H1 (cell line): ENCODE results near the gene LRP3. TPM values are rescaled to one million over a fixed set of nuclear protein-coding genes. Genes with fewer than 3 reads are reported as not detected.

Experiments
- CTCF ChIA-PET: fragments of 300-600 bp; sonication (Branson Sonifier 250); formaldehyde crosslinking; loops from one replicate; lab custom pipeline; 2021; ENCODE audit not compliant: partially characterized antibody; lab: Charles Lee
- POLR2A ChIA-PET: fragments of 300-600 bp; sonication (Branson Sonifier 250); formaldehyde crosslinking; loops from one replicate; lab custom pipeline; 2021; ENCODE audit warnings: inconsistent platforms; ENCODE audit not compliant: partially characterized antibody; lab: Charles Lee
- DNase-seq, 2 experiments: peaks; one replicate each; pipeline versions ENCODE4 v3.0.0 to v3.0.0-alpha.2; 2010 to 2022; ENCODE audit warnings: low spot score in 2 of 2, low read depth in 1 of 2, mixed read lengths in 1 of 2
- FAIRE-seq: peaks from 2 replicates; lab custom pipeline; 2011; peaks lifted over from hg19 to GRCh38; lab: Jason Lieb, UNC
- H2AFZ ChIP-seq: 2 replicates; pipeline ENCODE4 v1.8.1; 2012; ENCODE audit warnings: low read length, inconsistent platforms
- H2AK5ac ChIP-seq: 2 replicates; pipeline ENCODE4 v1.6.1; 2013; ENCODE audit warnings: low read depth, low read length
- H2BK120ac ChIP-seq: replicated peaks from 2 replicates; pipeline ENCODE3; 2013; ENCODE audit warnings: low read depth, low read length, inconsistent platforms
- H2BK12ac ChIP-seq: 2 replicates; pipeline ENCODE4 v1.6.1; 2013; ENCODE audit warnings: low read depth, low read length
- H2BK15ac ChIP-seq: 2 replicates; pipeline ENCODE4 v1.6.1; 2013; ENCODE audit warnings: low read length
- H2BK20ac ChIP-seq: 2 replicates; pipeline ENCODE4 v1.6.1; 2013; ENCODE audit warnings: low read length
- H2BK5ac ChIP-seq: 2 replicates; pipeline ENCODE4 v1.6.1; 2013; ENCODE audit warnings: low read depth, low read length
- H3K14ac ChIP-seq: 2 replicates; pipeline ENCODE4 v1.6.1; 2013; ENCODE audit warnings: inconsistent platforms; ENCODE audit not compliant: insufficient read length
- H3K18ac ChIP-seq: 2 replicates; pipeline ENCODE4 v1.6.1; 2013; ENCODE audit warnings: low read length; ENCODE audit errors: extremely low read depth
- H3K23ac ChIP-seq: 2 replicates; pipeline ENCODE4 v1.6.1; 2013; ENCODE audit warnings: inconsistent platforms; ENCODE audit not compliant: insufficient read length
- H3K23me2 ChIP-seq: 2 replicates; pipeline ENCODE4 v1.6.1; 2013; ENCODE audit warnings: low read depth, low read length
- H3K27ac ChIP-seq: 2 replicates; pipeline ENCODE4 v1.6.1; 2011; ENCODE audit warnings: low read depth, low read length, inconsistent platforms
- H3K27me3 ChIP-seq, 4 experiments: replicated peaks in 1 of 4; 1 replicate in 1 of 4; 2 replicates in 3 of 4; pipeline versions ENCODE4 v1.6.1 to v1.8.1; 2011 to 2013; ENCODE audit warnings: low read length in 3 of 4, mild to moderate bottlenecking in 3 of 4, inconsistent platforms in 2 of 4, mixed read lengths in 2 of 4, moderate library complexity in 1 of 4; ENCODE audit not compliant: control insufficient read depth in 3 of 4, insufficient read depth in 3 of 4; ENCODE audit errors: extremely low read depth in 1 of 4
- H3K36me3 ChIP-seq, 4 experiments: 2 replicates each; pipeline versions ENCODE4 v1.6.1 to v1.8.1; 2011 to 2013; ENCODE audit warnings: mild to moderate bottlenecking in 4 of 4, low read length in 3 of 4, moderate library complexity in 2 of 4, control low read depth in 1 of 4, inconsistent platforms in 1 of 4; ENCODE audit not compliant: insufficient read depth in 4 of 4, control insufficient read depth in 2 of 4
- H3K4ac ChIP-seq: replicated peaks from 2 replicates; pipeline ENCODE3; 2013; ENCODE audit warnings: low read length, low read depth, mixed read lengths, inconsistent platforms; ENCODE audit not compliant: insufficient read length
- H3K4me1 ChIP-seq, 4 experiments: replicated peaks in 1 of 4; 1 replicate in 1 of 4; 2 replicates in 3 of 4; pipeline versions ENCODE4 v1.6.1 to v1.8.1; 2011 to 2013; ENCODE audit warnings: low read length in 3 of 4, inconsistent platforms in 2 of 4, mixed read lengths in 1 of 4; ENCODE audit not compliant: insufficient read depth in 4 of 4, control insufficient read depth in 3 of 4
- H3K4me2 ChIP-seq, 2 experiments: 2 replicates each; pipeline versions ENCODE4 v1.6.1 to v1.8.1; 2011 to 2013; ENCODE audit warnings: low read depth in 2 of 2, low read length in 2 of 2, control low read depth in 1 of 2, inconsistent platforms in 1 of 2, mild to moderate bottlenecking in 1 of 2; ENCODE audit not compliant: insufficient read depth in 1 of 2
- H3K4me3 ChIP-seq, 4 experiments: fragments of 200-600, 300-600 bp in 1 of 4; sonication (generic), shearing (Covaris generic), sonication (Bioruptor Twin) in 1 of 4; 2 replicates each; pipeline versions ENCODE4 v1.5.1 to v1.8.1; 2011 to 2016; ENCODE audit warnings: low read length in 4 of 4, low read depth in 3 of 4, control low read depth in 2 of 4, inconsistent platforms in 2 of 4, mild to moderate bottlenecking in 2 of 4, mixed read lengths in 1 of 4, moderate library complexity in 1 of 4; ENCODE audit not compliant: insufficient read depth in 2 of 4; ENCODE audit errors: extremely low read depth in 1 of 4
- H3K56ac ChIP-seq: replicated peaks from 2 replicates; pipeline ENCODE3; 2013; ENCODE audit warnings: low read depth, mild to moderate bottlenecking, mixed read lengths, low read length, inconsistent platforms; ENCODE audit not compliant: insufficient read length
- H3K79me1 ChIP-seq: 2 replicates; pipeline ENCODE4 v1.6.1; 2013; ENCODE audit warnings: low read depth, low read length, control low read depth
- H3K79me2 ChIP-seq, 2 experiments: 2 replicates each; pipeline versions ENCODE4 v1.6.1 to v1.8.1; 2012 to 2013; ENCODE audit warnings: low read length in 2 of 2, mild to moderate bottlenecking in 2 of 2, inconsistent platforms in 1 of 2; ENCODE audit not compliant: insufficient read depth in 2 of 2, control insufficient read depth in 1 of 2
- H3K9ac ChIP-seq, 4 experiments: replicated peaks in 1 of 4; 1 replicate in 1 of 4; 2 replicates in 3 of 4; pipeline versions ENCODE4 v1.6.1 to v1.8.1; 2011 to 2013; ENCODE audit warnings: low read depth in 3 of 4, low read length in 3 of 4, control low read depth in 2 of 4, mild to moderate bottlenecking in 2 of 4, moderate library complexity in 2 of 4, inconsistent platforms in 1 of 4; ENCODE audit errors: extremely low read depth in 1 of 4
- H3K9me3 ChIP-seq, 2 experiments: 2 replicates each; pipeline versions ENCODE4 v1.6.1 to v1.8.1; 2012 to 2013; ENCODE audit warnings: mild to moderate bottlenecking in 2 of 2, moderate library complexity in 2 of 2, control low read depth in 1 of 2, inconsistent platforms in 1 of 2, low read depth in 1 of 2, low read length in 1 of 2, mixed read lengths in 1 of 2; ENCODE audit not compliant: insufficient read depth in 2 of 2
- H4K20me1 ChIP-seq, 2 experiments: replicated peaks in 1 of 2; 2 replicates each; pipeline versions ENCODE3 to v1.8.1; 2011 to 2013; ENCODE audit warnings: inconsistent platforms in 2 of 2, low read length in 2 of 2, mild to moderate bottlenecking in 1 of 2; ENCODE audit not compliant: insufficient read depth in 2 of 2, control insufficient read depth in 1 of 2
- H4K5ac ChIP-seq: 2 replicates; pipeline ENCODE4 v1.6.1; 2013; ENCODE audit warnings: low read length, low read depth, mixed read lengths, inconsistent platforms; ENCODE audit not compliant: insufficient read length
- H4K8ac ChIP-seq: 2 replicates; pipeline ENCODE4 v1.8.0; 2013; ENCODE audit warnings: mild to moderate bottlenecking, moderate library complexity, low read length, inconsistent platforms; ENCODE audit not compliant: insufficient read depth; ENCODE audit errors: extremely low read depth
- H4K91ac ChIP-seq: replicated peaks from 2 replicates; pipeline ENCODE3; 2013; ENCODE audit warnings: low read length, mixed read lengths, inconsistent platforms; ENCODE audit not compliant: insufficient read length
- CHD2 ChIP-seq: IDR thresholded peaks from 2 replicates; pipeline ENCODE4 v1.6.1; 2012; ENCODE audit warnings: low read length, improper control_type of control experiment
- HDAC6 ChIP-seq: IDR thresholded peaks from one replicate; pipeline ENCODE4 v1.7.1; 2012; ENCODE audit warnings: low read depth, mild to moderate bottlenecking, inconsistent platforms, low read length, moderate library complexity
- JUND ChIP-seq: IDR thresholded peaks from 2 replicates; pipeline ENCODE4 v1.6.1; 2011; ENCODE audit warnings: mild to moderate bottlenecking, improper control_type of control experiment, low read length
- POLR2A ChIP-seq, 2 experiments: IDR thresholded peaks; 1 replicate in 1 of 2; 2 replicates in 1 of 2; pipeline ENCODE4 v1.6.1; 2011; ENCODE audit warnings: low read depth in 2 of 2, low read length in 2 of 2, mild to moderate bottlenecking in 2 of 2; ENCODE audit errors: control extremely low read depth in 1 of 2
- RXRA ChIP-seq: IDR thresholded peaks from 2 replicates; pipeline ENCODE4 v1.6.1; 2011; ENCODE audit warnings: low read depth, mild to moderate bottlenecking, low read length, moderate library complexity; ENCODE audit not compliant: insufficient read depth
- WGBS, 2 experiments: shearing (Covaris generic) in 1 of 2; methylation state at CpG; one replicate each; pipeline versions ENCODE4 v1.1.6 to v1.1.7; 2013 to 2015; ENCODE audit warnings: low lambda C conversion rate in 2 of 2, mixed read lengths in 2 of 2, inconsistent platforms in 1 of 2, low coverage in 1 of 2, missing lambda C conversion rate in 1 of 2; ENCODE audit not compliant: insufficient replicate concordance in 2 of 2, insufficient coverage in 1 of 2, insufficient read length in 1 of 2; ENCODE audit errors: extremely low coverage in 1 of 2, missing lambda C conversion rate in 1 of 2; 5-methylcytosine and 5-hydroxymethylcytosine counted together
- polyA plus RNA-seq, 7 experiments: library from polyadenylated mRNA; depleted of rRNA in 3 of 7; stranded (reverse) in 5 of 7; unstranded in 2 of 7; fragments of >200 nt in 5 of 7; fragments of 200-250 nt in 2 of 7; gene quantifications; 1 replicate in 5 of 7; 2 replicates in 1 of 7; 4 replicates in 1 of 7; pipeline versions ENCODE4 v1.2.1 to v1.2.3, GENCODE V29; 2011 to 2013; ENCODE audit warnings: missing spikeins in 2 of 7, mixed read lengths in 2 of 7
- total RNA-seq: library from RNA; stranded (reverse); fragmentation: NEBNext Ultra II Directional; extraction: Animal tissue kit (Norgen Biotek cat#: 25700); gene quantifications from 2 replicates; pipeline ENCODE4 v1.2.1, GENCODE V29; 2021
- TF ChIP-seq, protein P1 (sequence below): IDR thresholded peaks from 2 replicates; pipeline ENCODE4 v1.6.1; 2011; ENCODE audit warnings: low read depth, mild to moderate bottlenecking, low read length; ENCODE audit not compliant: insufficient read depth
- TF ChIP-seq, protein P2 (sequence below): IDR thresholded peaks from 2 replicates; pipeline ENCODE4 v1.6.1; 2012; ENCODE audit warnings: inconsistent platforms
- TF ChIP-seq, protein P3 (sequence below), 3 experiments: IDR thresholded peaks; 1 replicate in 2 of 3; 2 replicates in 1 of 3; pipeline versions ENCODE4 v1.5.1 to v1.6.1; 2011; ENCODE audit warnings: low read length in 3 of 3, mild to moderate bottlenecking in 3 of 3, inconsistent platforms in 2 of 3, low read depth in 1 of 3, moderate library complexity in 1 of 3; ENCODE audit not compliant: insufficient read depth in 1 of 3; ENCODE audit errors: control extremely low read depth in 1 of 3

Gene LRP3
- total and polyA plus RNA-seq, 2 of the 8 experiments (the other 6 are each of a cell fraction or from before 2014, with no cell fraction given), result 30.3 to 33.7 TPM

DNA sequence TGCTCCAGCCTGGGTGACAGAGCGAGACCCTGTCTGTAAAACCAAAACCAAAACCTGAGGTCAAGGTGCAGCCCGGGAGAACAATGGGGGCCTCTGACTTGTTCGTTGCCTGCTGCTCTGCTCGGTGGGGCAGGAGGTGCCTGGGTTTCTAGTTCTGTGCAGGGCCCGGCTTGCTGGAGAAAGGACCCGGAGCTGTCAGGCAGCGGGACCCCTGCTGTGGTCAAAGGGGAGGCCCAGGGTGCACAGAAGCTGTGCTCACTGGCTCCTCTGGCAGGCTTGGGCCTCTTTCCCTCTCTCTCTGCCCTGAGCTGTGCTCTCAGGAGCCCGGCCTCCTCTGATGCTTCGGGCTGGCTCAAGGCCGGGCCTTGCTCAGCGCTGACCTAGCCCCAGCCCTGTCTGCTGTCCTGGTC, 3.5 kb downstream of the LRP3 start:
- DNase-seq, result no peak
- Histone ChIP-seq H3K36me3 (peaks cover 0 to under 1% (median 0%) of the 10 kb centered on the region in 4 experiments; a peak in 1 of 8 replicates), H3K4me2 (no peak overlapping the region), H3K56ac (no peak overlapping the region), H3K27ac (no peak overlapping the region), H4K91ac (no peak overlapping the region), H2BK120ac (no peak overlapping the region), H3K18ac (no peak overlapping the region), H2BK12ac (no peak overlapping the region), H3K23me2 (peaks cover 3% of the 10 kb centered on the region; the same call in 1 of the 2 replicates), H3K4me1 (peaks cover 0 to 4% (median 1%) of the 10 kb centered on the region in 4 experiments; a peak in 4 of 7 replicates), H4K20me1 (peaks cover 4 to 6% of the 10 kb centered on the region in 2 experiments), H3K14ac (no peak overlapping the region), H4K8ac (no peak overlapping the region), H2BK20ac (no peak overlapping the region), H3K79me1 (peaks cover 3% of the 10 kb centered on the region; the same call in 1 of the 2 replicates), H2AFZ (no peak overlapping the region), H4K5ac (no peak overlapping the region), H2AK5ac (no peak overlapping the region), H3K23ac (no peak overlapping the region), H3K79me2 (no peaks in the 10 kb centered on the region), H2BK15ac (no peak overlapping the region), H2BK5ac (no peak overlapping the region), H3K27me3 (peaks cover 0 to 14% (median 9%) of the 10 kb centered on the region in 4 experiments; a peak in 5 of 7 replicates), H3K4ac (no peak overlapping the region), H3K9ac (no peak overlapping the region), H3K4me3 (no peak overlapping the region), H3K9me3 (no peaks in the 10 kb centered on the region)
- POLR2A ChIA-PET, result interaction anchor here (0.7 to 1.3 kb wide), 3 partner anchors 11 to 16 kb away, joined by 3 to 4 read pairs (median 3); no protein-coding TSS in a partner anchor
- TF ChIP-seq, protein P1, sequence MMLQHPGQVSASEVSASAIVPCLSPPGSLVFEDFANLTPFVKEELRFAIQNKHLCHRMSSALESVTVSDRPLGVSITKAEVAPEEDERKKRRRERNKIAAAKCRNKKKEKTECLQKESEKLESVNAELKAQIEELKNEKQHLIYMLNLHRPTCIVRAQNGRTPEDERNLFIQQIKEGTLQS, result no peak
- TF ChIP-seq, protein P2, sequence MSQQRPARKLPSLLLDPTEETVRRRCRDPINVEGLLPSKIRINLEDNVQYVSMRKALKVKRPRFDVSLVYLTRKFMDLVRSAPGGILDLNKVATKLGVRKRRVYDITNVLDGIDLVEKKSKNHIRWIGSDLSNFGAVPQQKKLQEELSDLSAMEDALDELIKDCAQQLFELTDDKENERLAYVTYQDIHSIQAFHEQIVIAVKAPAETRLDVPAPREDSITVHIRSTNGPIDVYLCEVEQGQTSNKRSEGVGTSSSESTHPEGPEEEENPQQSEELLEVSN, result no peak
- TF ChIP-seq POLR2A (IDR thresholded peaks at IDR 0.05; ENCODE audit: control extremely low read depth in 1 of 2, low read depth in 2 of 2, low read length in 2 of 2) (no peak), CHD2 (no peak), JUND (no peak), HDAC6 (no peak), RXRA (no peak)
- TF ChIP-seq, protein P3, sequence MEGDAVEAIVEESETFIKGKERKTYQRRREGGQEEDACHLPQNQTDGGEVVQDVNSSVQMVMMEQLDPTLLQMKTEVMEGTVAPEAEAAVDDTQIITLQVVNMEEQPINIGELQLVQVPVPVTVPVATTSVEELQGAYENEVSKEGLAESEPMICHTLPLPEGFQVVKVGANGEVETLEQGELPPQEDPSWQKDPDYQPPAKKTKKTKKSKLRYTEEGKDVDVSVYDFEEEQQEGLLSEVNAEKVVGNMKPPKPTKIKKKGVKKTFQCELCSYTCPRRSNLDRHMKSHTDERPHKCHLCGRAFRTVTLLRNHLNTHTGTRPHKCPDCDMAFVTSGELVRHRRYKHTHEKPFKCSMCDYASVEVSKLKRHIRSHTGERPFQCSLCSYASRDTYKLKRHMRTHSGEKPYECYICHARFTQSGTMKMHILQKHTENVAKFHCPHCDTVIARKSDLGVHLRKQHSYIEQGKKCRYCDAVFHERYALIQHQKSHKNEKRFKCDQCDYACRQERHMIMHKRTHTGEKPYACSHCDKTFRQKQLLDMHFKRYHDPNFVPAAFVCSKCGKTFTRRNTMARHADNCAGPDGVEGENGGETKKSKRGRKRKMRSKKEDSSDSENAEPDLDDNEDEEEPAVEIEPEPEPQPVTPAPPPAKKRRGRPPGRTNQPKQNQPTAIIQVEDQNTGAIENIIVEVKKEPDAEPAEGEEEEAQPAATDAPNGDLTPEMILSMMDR (IDR thresholded peaks at IDR 0.05; ENCODE audit: control extremely low read depth in 1 of 3, insufficient read depth in 1 of 3, low read depth in 1 of 3, low read length in 3 of 3), result no peak
- CTCF ChIA-PET, result interaction anchor here (0.8 to 3.9 kb wide), 8 partner anchors 13 to 211 kb away, joined by 3 to 21 read pairs (median 4); no protein-coding TSS in a partner anchor
- WGBS, 2 experiments, result 95% methylated on average over 11 of the region's 11 CpGs; no CpG with 5 or more reads in 1 of the 2 experiments
- FAIRE-seq, result no peak
